Esophagus squamous epithelium (tissue), 5 donors: ENCODE data around the gene LASP1NB.

Experiments
- DNase-seq: peaks from one replicate; lab custom pipeline; 2025; lab: John Stamatoyannopoulos, UW
- H3K27ac ChIP-seq, 4 donors: fragments of 200-600 bp; sonication (generic); one replicate each; pipeline ENCODE4 v1.5.1; 2016 to 2019; ENCODE audit warnings: mild to moderate bottlenecking in 1 of 4
- H3K27me3 ChIP-seq, 4 donors: fragments of 200-600 bp; sonication (generic); 1 replicate in 3 of 4; 2 replicates in 1 of 4; pipeline versions ENCODE4 v1.5.1 to v1.6.0; 2017 to 2021; ENCODE audit warnings: antibody characterized with exemption in 1 of 4
- H3K36me3 ChIP-seq, 3 donors: fragments of 200-600 bp; sonication (generic); one replicate each; pipeline ENCODE4 v1.5.1; 2016 to 2019
- H3K4me1 ChIP-seq, 3 donors: fragments of 200-600 bp; sonication (generic); one replicate each; pipeline ENCODE4 v1.5.1; 2017 to 2019
- H3K4me3 ChIP-seq, 4 donors: fragments of 200-600 bp; sonication (generic); 1 replicate in 3 of 4; 2 replicates in 1 of 4; pipeline ENCODE4 v1.5.1; 2016 to 2019; ENCODE audit warnings: mild to moderate bottlenecking in 2 of 4, moderate library complexity in 1 of 4
- H3K9me3 ChIP-seq, 3 donors: fragments of 200-600 bp; sonication (generic); one replicate each; pipeline ENCODE4 v1.5.1; 2016 to 2019
- CTCF ChIP-seq, 6 experiments: fragments of 450-650 bp in 4 of 6; fragments of 200-600 bp in 2 of 6; sonication (generic) in 2 of 6; IDR thresholded peaks; one replicate each; pipeline ENCODE4 v1.5.1; 2016 to 2019; ENCODE audit warnings: antibody characterized with exemption in 6 of 6, mild to moderate bottlenecking in 4 of 6, moderate library complexity in 4 of 6
- POLR2A ChIP-seq, 4 donors: fragments of 450-650 bp; IDR thresholded peaks; one replicate each; pipeline ENCODE4 v1.6.1; 2017; ENCODE audit warnings: antibody characterized with exemption in 4 of 4, mild to moderate bottlenecking in 4 of 4, moderate library complexity in 3 of 4
- WGBS, 2 donors: methylation state at CpG; one replicate each; pipeline ENCODE4 v1.1.5; 2018; 5-methylcytosine and 5-hydroxymethylcytosine counted together
- intact Hi-C: fragments of 100-400 bp; cut with DNase I; formaldehyde crosslinking; loops from one replicate; pipeline ENCODE4 v1.15.0; 2022
- donor health status: DM: yes; HTN: yes; CAD: no.

Gene LASP1NB

DNA sequence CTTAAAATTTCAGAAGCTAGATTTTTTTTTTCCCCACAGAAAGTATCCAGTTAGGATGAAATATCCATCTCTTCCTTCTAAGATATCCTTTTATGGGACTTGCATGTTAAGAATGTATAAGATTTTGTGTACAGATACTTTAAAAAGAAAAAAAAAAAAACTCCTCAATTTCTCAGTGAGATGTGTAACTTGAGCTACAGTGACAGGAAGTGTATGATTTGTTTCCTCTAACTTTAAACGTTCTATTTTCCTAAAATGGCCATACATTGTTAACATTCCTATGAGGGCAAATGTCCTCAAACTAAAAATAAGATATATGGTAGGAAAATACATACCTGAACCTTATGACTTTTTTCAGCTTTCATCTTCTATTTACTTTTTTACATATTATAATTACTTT, 32.9 kb downstream of the LASP1NB start:
- TF ChIP-seq CTCF (IDR thresholded peaks at IDR 0.05) = no peak
- no peak for TF ChIP-seq POLR2A (IDR thresholded peaks at IDR 0.05)
- no peak overlapping the region for H3K27ac ChIP-seq
- WGBS, 2 donors = 4 to 5% methylated on average over 1 of the region's 1 CpG
- intact Hi-C loops = no loop called here
- H3K4me3 ChIP-seq = no peak overlapping the region
- peaks cover 0 to 7% (median 0%) of the 10 kb centered on the region in 3 donors for H3K4me1 ChIP-seq
- no peak for DNase-seq
- H3K9me3 ChIP-seq = no peaks in the 10 kb centered on the region
- H3K27me3 ChIP-seq = no peaks in the 10 kb centered on the region
- no peaks in the 10 kb centered on the region for H3K36me3 ChIP-seq

DNA sequence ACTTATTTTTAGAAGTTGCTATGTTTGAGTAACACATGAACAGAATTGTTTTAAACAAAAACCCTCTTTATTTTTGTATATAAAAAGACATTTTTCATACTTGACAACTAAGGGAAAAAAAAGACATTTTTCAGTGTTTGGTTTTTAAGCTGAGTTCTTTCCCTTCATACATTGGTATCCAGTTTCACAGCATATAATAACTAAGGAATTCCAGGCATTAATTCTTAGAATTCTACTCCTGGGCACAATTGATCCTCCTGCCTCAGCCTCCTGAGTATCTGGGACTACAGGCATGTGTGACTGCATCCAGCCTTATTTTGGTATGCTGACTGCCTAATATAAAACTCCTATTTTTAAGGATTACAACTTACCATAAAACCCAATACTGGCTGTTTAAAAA, 33.3 kb downstream of the LASP1NB start:
- Histone ChIP-seq H3K4me3 (no peak overlapping the region), H3K36me3 (no peaks in the 10 kb centered on the region), H3K27ac (no peak overlapping the region), H3K4me1 (peaks cover 0 to 7% (median 0%) of the 10 kb centered on the region in 3 donors), H3K27me3 (no peaks in the 10 kb centered on the region), H3K9me3 (no peaks in the 10 kb centered on the region)
- intact Hi-C loops = no loop called here
- no peak for DNase-seq
- no peak for TF ChIP-seq CTCF (IDR thresholded peaks at IDR 0.05)
- no peak for TF ChIP-seq POLR2A (IDR thresholded peaks at IDR 0.05)

DNA sequence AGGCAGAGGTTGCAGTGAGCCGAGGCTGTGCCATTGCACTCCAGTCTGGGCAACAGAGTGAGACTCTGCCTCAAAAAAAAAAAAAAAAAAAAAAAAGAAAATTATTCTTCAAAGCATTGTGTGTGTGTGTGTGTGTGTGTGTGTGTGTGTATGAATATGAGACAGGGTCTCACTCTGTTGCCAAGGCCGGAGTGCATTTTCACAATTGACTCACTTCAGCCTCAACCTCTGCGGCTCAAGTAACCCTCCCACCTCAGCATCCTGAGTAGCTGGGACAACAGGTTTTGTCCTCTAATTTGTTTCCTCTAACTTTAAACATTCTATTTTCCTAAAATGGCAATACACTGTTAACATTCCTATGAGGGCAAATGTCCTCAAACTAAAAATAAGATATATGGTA, 34.1 kb downstream of the LASP1NB start:
- WGBS, 2 donors = 63 to 79% methylated on average over 3 of the region's 3 CpGs
- intact Hi-C loops = no loop called here
- no peak for TF ChIP-seq CTCF (IDR thresholded peaks at IDR 0.05)
- no peak for TF ChIP-seq POLR2A (IDR thresholded peaks at IDR 0.05)
- no peaks in the 10 kb centered on the region for H3K9me3 ChIP-seq
- H3K36me3 ChIP-seq = no peaks in the 10 kb centered on the region
- H3K4me1 ChIP-seq = peaks cover 0 to 6% (median 0%) of the 10 kb centered on the region in 3 donors
- no peak overlapping the region for H3K27ac ChIP-seq
- DNase-seq = no peak
- no peaks in the 10 kb centered on the region for H3K27me3 ChIP-seq
- no peak overlapping the region for H3K4me3 ChIP-seq

DNA sequence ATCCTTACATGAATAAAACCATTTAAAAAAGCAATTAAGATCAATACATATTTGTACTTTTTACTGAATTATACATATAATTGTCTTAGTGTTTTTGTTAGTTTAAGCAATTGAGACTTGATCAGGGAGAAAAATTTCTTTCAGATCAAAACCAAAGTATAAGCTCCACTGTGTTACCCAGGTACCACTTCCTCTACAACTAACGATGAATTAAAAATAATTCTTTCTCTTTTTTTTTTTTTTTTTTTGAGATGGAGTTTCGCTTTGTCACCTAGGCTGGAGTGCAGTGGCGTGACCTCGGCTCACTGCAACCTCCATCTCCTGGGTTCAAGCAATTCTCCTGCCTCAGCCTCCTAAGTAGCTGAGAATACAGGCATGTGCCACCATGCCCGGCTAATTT, 35.0 kb downstream of the LASP1NB start:
- Histone ChIP-seq H3K27me3 (no peaks in the 10 kb centered on the region), H3K27ac (no peak overlapping the region), H3K4me3 (no peak overlapping the region), H3K4me1 (no peaks in the 10 kb centered on the region), H3K36me3 (no peaks in the 10 kb centered on the region), H3K9me3 (no peaks in the 10 kb centered on the region)
- intact Hi-C loops = no loop called here
- whole genome bisulfite sequencing, 2 donors = 71 to 77% methylated on average over 4 to 5 of the region's 5 CpGs
- DNase-seq = no peak
- TF ChIP-seq CTCF (IDR thresholded peaks at IDR 0.05) (no peak), POLR2A (IDR thresholded peaks at IDR 0.05) (no peak)

DNA sequence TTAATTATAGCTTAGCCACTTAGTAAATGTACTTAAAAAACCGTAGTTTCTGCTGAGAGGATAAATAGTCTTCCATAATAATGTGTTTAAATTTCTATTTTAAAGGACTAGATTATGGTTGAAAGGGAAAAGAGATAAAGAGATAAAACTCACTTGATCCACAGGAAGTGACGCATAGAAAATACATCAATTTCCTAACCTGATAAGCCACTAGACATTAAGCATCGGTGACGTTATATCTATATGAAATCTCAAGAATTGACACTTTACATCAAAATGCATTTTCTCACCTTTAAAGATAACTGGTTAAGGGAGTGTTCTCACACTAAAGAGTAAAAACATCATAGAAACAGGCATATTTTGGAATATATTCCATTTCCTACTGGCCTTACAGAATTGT, 36.0 kb downstream of the LASP1NB start:
- Histone ChIP-seq H3K36me3 (no peaks in the 10 kb centered on the region), H3K4me3 (no peak overlapping the region), H3K9me3 (no peaks in the 10 kb centered on the region), H3K27ac (no peak overlapping the region), H3K4me1 (no peaks in the 10 kb centered on the region), H3K27me3 (no peaks in the 10 kb centered on the region)
- WGBS, 2 donors = 75 to 79% methylated on average over 4 of the region's 4 CpGs
- DNase-seq = no peak
- TF ChIP-seq POLR2A (IDR thresholded peaks at IDR 0.05) (no peak), CTCF (IDR thresholded peaks at IDR 0.05) (no peak)
- intact Hi-C loops = no loop called here
